GM18858 (cell line): Measurements from ENCODE around the gene SCEL.

ENCODE experiments used
- ATAC-seq: cut with Tn5 transposase; IDR thresholded peaks from one replicate; pipeline ENCODE4 v1.9.1; 2021; ENCODE audit not compliant: unreplicated experiment

Gene SCEL

DNA sequence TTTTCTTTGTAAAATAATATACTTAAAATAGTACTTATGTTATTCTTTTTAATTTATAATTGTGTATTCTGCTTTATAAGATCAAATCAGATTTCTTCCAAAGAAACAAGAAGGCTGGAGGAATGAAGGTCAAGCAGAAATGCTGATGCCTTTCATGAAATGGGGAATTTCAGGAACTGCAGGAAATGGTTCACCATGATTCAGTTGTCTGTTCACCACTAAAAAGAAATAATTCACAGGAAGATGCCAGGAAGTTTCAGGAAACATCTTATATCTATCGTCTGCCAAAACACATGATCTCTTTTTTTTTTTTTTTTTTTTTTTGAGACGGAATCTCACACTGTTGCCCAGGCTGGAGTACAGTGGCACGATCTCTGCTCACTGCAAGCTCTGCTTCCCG, 15.7 kb upstream of the SCEL start:
- ATAC-seq = no peak

DNA sequence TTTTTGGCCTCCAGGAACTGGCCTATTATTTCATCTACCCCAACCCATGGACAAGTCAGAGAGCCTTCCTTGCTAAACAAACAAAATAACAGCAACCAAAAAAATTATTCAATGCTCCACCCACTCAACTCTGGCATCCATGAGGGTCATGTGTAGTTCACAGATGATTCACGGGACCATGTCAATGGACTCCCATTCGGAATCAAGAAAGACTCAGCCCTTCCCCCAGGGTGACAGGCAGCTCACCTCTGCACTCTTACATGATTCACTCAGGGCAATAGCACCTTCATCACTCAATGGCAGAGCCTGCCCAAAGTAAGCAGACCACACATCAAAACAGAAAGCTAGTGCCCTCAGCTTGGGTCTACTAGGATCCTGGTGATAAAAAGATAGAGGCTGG, 14.3 kb upstream of the SCEL start:
- ATAC-seq = no peak

DNA sequence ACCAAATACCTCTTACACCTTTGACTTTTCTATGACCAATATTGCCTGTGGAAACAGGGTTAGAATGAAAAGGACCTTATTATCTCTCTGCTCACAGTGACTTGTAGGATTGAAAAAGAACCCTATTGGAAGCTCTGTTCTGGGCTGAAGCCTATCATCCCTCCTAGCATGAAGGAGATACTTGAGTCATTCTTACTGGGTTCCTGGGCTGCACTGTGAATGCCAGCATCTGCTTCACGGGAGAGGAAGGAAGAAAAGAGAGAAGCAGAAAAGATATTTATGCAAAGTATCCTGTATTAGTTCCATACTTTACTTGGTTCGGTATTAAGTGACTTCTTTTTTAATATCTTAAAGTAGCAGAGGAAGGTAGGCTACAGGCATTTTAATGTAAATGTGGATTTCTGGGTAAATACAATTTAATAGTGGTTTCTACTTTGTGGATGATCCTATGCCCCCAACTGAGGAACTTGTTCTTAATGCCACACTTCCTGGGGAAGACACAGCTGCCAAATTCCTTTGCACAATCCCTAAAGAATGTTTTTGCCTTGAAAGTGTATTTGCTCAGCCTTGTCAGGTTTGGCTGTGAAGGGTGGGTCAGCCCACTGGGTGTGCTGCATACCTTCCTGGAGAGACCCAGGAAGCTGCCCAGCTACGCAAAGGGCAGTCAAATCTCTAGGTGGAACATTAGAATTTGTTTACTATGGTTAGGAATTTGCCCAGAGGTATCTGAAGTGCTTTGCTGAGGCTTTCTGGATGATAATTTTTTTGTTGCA, 13.7 kb upstream of the SCEL start:
- ATAC-seq = no peak

DNA sequence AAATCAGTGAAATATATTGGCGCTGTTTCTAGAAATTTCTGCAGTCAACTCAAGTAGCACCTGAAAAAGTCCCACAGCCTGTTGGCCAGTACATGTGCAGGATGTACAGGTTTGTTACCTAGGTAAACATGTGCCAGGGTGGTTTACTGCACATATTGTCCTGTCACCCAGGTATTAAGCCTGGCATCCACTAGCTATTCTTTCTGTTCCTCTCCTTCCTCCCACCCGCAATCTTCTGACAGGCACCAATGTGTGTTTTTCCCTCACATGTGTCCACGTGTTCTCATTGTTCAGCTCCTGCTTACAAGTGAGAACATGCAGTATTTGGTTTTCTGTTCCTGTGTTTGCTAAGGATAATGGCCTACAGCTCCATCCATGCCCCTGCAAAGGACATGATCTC, 13.1 kb upstream of the SCEL start:
- ATAC-seq = no peak

DNA sequence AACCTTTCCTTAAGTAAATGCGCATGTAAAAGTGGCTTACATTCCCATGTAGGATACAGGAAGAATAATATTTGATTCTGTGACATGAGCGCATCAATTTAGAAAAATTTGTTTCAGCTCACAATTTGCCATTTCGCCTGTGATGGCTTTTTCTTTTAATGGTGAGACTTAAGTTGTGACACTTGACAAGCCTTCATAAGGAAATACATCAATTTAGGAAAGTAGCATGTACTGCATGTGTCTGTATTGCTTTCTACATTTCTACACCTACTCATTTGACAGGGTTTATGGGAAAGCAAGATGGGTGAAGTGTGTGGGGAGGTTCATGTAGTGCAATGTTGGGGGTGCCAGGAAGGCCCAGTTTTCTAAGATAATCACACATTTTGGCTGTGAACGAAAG, 12.1 kb upstream of the SCEL start:
- no peak for ATAC-seq

DNA sequence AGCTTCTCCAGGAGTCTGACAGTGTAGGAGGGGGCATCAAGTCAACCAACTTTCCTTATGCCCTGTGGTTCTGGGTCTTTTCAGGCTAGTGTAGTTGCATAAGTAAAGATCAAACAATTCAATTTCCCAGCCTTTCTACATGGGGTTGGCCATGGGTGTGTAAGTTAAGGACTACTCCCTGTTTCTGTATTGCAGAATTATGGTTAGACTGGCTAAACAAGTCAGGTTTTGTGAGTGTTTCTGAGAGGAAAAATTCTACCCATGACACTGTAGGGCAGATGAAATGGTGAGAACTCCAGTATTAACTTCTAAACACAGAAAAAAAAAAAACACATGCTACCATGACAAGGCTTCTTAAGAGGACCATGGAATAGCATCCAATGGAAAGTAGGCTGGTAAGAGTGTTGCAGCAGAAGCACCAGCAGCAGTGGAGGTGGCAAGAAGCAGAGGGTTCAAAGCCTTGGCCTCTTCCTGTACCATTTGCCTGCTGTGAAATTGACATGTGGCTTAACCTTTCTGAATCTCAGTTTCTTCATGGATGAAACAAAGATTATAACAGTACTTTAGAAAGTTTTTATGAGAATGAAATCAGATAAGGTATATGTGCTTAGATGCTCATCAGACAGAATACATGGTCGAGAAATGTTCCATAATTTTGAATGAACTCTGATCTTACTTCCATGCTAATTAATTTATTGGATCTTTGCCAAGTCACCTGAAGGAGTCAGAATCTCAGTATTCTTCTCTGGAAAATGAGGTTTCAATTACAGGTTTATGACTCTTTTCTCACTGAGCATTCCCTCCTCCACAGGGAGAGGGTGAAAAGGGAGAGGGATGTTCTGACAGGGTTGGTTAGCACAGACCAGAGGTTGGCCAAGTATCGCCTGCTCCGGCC, 11.4 kb upstream of the SCEL start:
- no peak for ATAC-seq

DNA sequence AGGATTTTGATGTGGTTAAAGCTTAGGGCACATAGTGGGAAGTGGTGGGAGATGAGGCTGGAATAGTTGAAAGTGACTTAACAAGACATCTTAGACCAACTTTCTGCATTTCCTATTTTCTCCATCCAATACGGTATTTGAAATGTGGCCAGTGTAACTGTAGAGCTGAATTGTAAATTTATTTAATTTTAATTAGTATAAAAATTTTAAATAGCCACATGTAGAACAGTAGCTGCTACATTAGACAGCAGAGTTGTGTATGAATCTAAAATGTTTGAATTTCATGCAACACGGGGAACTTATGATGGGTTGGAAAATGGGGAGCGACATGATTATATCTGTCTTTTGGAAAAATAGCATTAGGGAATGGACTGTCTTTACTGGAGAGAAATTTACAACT, 7.1 kb upstream of the SCEL start:
- no peak for ATAC-seq

DNA sequence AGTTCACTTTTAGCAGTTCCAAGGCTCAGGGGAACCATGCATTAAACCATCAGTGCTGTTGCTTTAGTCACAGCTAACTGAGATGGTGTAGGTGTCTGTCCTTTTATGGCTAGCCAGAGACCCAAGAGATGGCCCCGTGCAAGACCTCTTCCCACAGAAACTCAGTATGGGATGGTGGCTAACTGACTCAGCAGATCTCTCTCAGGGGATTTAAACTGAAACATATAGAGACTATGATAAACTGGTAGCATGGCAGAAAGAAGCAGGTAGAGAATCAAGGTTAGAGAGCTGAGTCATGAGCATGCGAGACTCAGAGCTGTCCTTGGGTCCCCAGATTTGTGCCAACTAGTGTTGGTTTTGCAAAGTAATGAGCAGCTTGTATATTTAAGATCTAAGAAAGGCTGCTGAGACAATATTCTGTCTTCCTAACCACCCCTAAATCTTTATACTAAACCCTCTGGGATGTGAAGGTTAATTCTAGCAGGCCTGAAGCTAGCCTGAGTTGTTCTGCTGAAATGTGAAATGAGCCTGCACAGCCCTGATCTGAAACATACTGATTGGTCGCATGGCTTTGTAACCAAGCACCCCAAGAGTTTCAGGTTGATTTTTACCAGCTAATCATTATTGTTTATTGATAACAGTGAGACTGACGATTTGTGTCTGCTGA, 6.5 kb upstream of the SCEL start:
- ATAC-seq = peak; percentile 78

DNA sequence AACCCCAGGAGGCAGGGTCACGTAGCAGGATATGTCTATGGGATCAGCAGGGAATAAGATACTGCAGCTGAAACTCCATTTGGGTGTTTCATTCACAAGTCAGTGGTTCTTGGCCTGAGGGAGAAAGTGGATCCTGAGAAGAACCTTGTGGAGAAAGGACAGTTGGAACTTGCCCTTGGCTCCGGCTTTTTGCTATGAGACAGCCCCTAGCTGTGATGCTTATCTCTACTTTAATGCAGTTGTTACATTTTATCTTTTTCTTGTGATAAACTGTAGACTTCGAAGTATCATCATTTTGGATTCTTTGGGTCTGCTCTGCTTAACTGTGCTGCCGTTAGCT, 6.0 kb upstream of the SCEL start:
- no peak for ATAC-seq

DNA sequence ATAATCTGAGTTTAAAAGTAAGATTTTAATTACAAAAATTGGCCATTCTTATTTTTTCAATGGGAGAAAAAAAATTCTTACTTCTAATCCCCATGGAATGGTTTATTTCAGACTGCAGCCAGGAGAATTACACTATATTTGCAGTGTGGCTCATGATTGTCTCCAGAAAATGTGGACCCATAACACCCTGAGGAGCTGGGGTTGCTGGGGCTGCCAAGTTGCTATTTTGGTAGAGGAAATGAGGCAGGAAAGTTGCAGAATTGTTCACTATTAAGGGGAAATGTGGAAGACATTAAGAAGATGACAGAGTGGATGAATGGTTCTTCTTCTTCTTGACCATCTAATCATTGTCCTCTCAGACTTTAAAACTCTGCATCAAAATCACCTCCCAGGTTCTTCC, 4.6 kb upstream of the SCEL start:
- no peak for ATAC-seq

DNA sequence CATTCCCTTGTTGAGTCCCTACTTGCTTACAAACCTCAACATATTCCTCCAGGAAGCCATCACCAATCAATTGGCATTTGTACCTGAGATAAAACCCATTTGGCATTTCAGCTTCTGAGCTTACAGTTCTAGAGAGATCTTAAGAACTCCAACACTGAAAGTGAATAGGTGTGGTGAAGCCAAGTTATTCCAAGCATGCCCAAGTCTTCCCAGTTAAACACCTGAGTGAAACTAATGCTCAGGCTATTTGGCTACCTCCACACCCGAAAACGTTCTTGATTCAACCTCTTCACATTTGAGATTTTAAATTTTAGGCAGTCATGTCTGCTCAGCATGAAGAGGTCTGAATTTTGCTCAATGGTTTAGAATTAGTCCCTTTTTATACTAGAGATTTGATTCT, 2.5 kb upstream of the SCEL start:
- no peak for ATAC-seq

DNA sequence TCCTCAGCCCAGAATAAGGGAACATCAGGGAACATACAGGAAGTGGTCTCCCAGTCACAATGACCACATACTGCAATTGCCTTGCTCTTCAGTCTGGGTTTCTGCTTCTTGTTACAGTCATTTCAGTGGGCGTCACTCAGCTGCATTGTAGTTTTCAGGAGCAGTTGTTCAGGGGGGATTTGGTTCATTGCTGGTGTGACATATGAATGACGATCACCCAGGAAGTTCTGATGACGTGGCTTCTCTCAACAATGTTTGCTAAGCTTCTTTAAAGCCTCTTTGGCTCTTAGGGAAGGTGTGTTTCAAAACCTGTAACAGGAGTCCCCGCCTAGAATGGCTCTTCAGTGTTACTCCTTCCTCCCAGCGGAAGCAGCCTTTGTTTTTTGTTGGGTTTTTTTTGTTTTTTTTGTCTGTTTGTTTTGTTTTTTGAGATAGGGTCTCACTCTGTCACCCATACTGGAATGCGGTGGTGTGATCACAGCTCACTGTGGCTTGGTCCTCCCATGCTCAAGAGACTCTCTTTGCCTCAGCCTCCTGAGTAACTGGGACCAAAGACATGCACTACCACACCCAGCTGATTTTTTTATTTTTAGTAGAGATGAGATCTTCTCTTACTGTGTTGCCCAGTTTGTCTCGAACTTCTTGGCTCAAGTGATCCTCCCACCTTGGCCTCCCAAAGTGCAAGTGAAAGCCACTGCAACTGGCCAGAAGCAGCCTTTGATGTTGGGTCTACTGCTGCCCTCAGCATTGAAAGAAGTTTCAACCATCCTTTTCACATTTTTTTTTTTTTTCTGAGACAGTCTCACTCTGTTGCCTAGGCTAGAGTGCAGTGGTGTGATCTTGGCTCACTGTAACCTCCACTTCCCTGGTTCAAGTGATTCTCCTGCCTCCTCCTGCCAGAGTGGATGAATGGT, 1.4 kb upstream of the SCEL start:
- no peak for ATAC-seq

DNA sequence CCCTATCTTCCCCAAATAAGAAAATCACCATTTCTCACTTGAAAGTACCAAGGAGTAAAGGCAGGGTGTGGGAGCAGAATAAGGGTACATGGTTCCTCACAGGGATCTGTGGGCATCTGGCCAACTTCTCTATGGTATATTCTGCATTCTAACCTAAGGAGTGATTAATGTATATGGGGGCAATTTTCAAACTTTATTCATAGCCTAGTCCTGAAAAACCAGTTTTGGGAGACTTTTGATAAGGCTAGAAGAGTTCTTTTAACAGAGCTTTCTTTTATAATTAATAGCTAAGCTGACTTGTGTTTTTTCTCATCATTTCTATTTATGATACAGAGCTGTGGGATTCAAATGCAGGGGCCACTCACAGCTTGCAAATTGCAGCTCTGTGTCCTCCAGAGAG, 852 bp downstream of the SCEL start:
- ATAC-seq = no peak

DNA sequence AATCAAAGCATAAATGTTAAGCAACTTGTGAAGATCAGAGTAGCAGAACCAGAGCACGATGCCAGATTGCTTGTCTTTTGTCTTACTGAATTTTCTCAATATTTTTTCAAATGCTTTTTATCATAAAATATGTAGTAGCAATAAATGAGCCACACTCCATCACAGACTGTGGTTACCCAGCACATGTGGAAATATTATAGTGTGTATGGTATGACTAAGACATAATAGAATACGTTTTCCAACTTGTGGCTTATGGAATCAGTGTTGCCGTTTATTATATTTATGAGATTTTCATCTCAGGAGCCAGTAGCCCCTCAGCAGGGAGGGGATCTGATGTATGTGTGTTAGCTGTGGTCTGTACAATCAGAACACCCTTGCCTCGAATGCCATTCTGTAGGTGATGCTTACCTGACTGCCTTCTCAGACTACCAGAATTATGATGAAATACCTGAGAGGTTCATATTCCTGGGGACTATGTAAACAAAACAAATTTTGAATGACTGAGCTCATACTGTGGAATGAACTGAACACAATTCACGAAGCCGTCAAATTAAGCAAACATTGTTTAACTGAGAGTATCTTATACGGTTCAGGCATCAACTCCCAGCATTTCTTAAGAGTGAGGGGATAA, 1.9 kb downstream of the SCEL start:
- ATAC-seq = no peak

DNA sequence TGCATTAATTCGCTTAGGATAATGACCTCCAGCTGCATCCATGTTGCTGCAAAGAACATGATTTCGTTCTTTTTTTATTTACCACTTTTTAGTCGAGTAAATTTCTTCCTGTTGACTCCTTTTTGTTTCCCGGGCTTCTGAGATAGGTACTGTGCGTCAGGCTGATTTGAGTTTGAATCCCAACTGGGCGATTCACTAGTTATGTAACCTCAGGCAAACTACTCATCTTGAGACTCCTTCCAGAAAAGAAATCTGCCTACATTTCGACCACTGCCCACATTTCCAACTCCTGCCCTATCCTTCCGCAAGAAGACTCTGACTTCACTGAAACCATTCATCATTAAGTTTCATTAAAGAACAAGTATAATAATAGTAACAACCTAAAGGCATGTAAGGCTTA, 8.2 kb downstream of the SCEL start:
- ATAC-seq = no peak

DNA sequence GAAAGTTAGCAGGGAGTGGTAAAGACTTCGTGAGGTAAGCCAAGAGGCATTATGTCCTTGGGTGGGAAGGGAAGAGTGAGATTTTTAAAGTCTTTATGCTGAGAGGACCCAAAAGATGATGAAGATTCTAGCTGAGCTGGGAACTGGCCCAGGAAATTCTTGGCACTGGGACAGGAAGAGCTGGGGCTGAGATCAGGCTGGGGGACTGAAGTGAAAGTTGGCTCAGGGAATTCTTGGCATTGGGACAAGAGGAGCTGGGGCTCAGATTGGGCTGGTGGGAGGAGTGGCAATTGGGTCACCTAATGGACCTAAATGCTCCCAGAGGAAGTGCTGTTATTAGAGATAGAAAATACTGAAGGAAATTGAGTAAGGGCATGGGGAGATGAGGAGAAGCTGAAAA, 8.8 kb downstream of the SCEL start:
- no peak for ATAC-seq

DNA sequence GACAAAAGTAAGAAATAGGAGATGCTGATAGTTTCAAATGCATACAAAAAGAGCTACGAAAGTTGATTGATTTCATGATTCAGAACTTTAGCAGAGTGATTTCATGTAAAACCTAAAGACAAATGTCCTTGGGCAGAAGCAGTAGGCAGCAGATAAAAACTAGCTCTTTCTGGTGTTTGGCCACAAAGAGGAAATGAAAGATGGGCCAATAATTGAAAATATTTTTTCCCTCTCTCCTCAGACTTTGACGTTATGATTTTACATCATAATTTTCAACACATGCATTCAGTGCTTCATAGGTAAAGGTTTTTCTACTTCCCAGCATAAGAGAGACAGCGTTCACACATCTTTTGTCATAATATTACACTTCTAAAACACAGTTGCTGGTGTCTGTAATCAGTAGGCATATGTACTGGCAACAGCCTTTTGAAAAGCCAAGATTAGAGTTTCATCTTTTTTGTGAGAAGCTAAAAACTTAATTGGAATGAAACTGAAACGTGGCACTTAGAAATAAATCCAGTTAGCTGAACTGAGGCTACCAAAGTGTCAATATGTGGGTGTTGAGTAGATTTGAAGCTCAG, 9.3 kb downstream of the SCEL start:
- peak; percentile 62 for ATAC-seq

DNA sequence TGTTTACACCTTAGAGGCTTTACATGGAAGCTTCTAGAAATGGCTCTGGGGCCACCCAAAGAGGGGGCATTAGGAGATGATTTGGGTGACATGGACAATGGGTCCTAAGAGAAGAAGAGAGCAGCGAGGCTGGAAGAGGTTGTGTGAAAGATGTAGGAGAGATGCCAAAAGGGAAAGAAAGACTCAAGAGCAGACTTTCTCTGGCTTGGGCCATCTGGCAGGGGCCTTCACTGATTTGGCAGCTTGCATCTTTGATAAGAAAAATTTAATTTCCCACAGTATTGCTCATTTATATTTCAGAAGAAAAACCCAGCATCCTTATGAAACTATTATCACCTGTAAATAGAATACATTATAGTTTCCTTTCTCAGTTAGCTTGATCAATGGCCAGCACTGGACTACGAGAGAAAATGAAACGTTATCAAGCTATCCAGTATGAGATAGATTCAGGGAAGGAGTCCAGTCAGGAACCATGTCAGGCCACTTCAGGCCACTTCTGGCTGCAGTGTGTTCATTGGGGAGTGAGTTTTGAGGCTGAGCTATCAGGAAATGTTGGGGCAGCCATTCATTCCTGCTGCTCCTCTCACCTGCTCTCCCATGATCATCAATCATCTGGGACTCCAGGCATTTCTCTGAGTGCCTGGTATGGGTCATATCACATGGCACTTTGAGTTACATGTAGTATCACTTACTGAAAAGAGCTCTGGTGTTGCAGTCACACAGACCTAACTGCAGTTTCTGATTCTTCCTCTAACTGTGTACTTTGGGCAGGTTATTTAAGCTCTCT, 10.3 kb downstream of the SCEL start:
- ATAC-seq = no peak

DNA sequence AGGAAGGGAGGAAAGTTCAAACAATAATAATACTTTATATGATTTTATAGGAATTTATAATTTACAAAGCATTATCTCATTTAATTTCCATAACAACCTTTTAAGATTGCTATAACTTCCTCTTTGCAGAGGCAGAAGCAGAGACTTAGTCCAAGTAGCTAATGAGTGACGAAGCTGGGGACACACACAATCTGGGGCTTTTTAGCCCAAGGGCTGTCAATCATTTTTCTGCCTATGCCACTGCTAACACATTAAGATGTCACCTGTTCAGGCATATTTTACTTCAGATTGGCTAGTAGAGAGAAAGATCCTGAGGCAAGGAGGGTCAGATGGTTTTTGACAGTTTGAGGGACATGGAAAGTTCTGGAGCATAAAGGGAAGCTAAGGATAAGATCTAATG, 12.6 kb downstream of the SCEL start:
- ATAC-seq = no peak
